ENCODE results near the gene ARHGEF7.

Gene ARHGEF7

DNA sequence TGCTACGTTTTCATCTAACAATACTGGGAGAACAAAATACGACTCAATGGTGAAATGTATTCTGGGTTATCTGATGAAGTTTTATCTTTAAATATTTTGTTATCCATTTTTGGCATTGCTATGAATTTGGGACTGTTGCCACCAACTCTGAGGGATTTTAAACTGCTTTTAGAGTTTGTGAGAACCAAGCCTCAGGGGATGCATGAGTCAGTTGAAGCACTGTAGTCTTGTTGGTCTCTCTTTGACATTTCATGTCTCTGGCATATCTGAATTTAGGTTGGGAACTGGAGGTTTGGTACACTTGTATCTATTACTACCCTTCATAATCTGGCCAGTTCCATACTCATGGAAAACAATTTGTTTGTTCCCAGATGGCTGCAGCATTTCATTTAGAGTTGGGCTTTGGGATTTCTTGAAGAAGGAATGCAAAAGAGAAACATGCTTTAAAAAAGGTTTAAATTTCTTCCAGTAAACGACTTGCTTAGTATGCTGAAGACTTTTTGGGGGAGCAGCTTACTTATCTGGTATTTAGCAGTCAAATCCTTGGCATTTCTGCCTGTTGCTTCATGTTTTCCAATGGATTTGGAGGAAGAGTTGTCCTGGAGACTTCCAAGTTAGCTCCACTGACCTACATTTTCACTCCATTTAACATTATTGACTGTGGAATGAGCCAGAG, 28.9 kb downstream of the ARHGEF7 start:
- DNase-seq (ENCODE audit: insufficient read length) = no peak
- FAIRE-seq = no peak
- TF ChIP-seq POLR2A (IDR thresholded peaks at IDR 0.05; ENCODE audit: low read depth, low read length) (no peak), POLR2AphosphoS5 (IDR thresholded peaks at IDR 0.05; ENCODE audit: low read depth, low read length) (no peak), TAF1 (IDR thresholded peaks at IDR 0.05; ENCODE audit: borderline replicate concordance, low read depth, low read length) (no peak)

GRCh38 chr13:111145071-111145470, 30.0 kb downstream of the ARHGEF7 start:
- TF ChIP-seq POLR2A (IDR thresholded peaks at IDR 0.05; ENCODE audit: low read depth, low read length) = no peak
- no peak for TF ChIP-seq POLR2AphosphoS5 (IDR thresholded peaks at IDR 0.05; ENCODE audit: low read depth, low read length)
- TF ChIP-seq TAF1 (IDR thresholded peaks at IDR 0.05; ENCODE audit: borderline replicate concordance, low read depth, low read length) = no peak
- FAIRE-seq = no peak
- no peak for DNase-seq (ENCODE audit: insufficient read length)

DNA sequence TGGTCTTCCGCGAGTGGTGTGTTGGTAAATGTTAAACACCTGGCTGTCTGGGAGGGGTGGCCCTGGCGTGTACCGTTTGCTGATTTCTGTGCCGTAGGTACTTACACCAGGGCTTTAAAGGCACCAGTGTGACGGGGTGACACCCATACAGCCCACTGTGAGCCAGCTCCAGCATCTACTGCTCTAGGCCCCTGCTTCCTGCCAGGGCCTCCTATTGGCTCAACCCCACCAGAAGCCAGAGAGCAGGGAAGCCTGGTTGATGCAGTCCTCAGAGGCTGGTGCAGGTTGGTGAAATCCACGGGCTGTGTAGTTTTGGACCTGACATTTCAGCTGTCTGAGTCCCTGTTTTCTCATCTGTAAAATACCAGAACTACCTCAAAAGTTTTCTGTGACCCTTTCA, 30.4 kb downstream of the ARHGEF7 start:
- FAIRE-seq (no peak), DNase-seq (ENCODE audit: insufficient read length) (no peak)
- TF ChIP-seq TAF1 (IDR thresholded peaks at IDR 0.05; ENCODE audit: borderline replicate concordance, low read depth, low read length) (no peak), POLR2AphosphoS5 (IDR thresholded peaks at IDR 0.05; ENCODE audit: low read depth, low read length) (no peak), POLR2A (IDR thresholded peaks at IDR 0.05; ENCODE audit: low read depth, low read length) (no peak)

- no peak for TF ChIP-seq POLR2AphosphoS5 (IDR thresholded peaks at IDR 0.05; ENCODE audit: low read depth, low read length)
- FAIRE-seq (no peak), DNase-seq (ENCODE audit: insufficient read length) (no peak)
These were observed 37.7 kb downstream of the ARHGEF7 start for GRCh38 chr13:111152844-111153243.

GRCh38 chr13:111153279-111153976, 38.3 kb downstream of the ARHGEF7 start:
- FAIRE-seq = peak; percentile 93
- peak; percentile 74 for TF ChIP-seq POLR2AphosphoS5 (IDR thresholded peaks at IDR 0.05; ENCODE audit: low read depth, low read length)
- TF ChIP-seq TAF1 (IDR thresholded peaks at IDR 0.05; ENCODE audit: borderline replicate concordance, low read depth, low read length) = peak; percentile 82
- TF ChIP-seq POLR2A (IDR thresholded peaks at IDR 0.05; ENCODE audit: low read depth, low read length) = peak; percentile 88
- DNase-seq (ENCODE audit: insufficient read length) = peak; percentile 92

- TF ChIP-seq POLR2AphosphoS5 (IDR thresholded peaks at IDR 0.05; ENCODE audit: low read depth, low read length) (no peak), TAF1 (IDR thresholded peaks at IDR 0.05; ENCODE audit: borderline replicate concordance, low read depth, low read length) (no peak), POLR2A (IDR thresholded peaks at IDR 0.05; ENCODE audit: low read depth, low read length) (no peak)
- FAIRE-seq = peak; percentile 68
- peak; percentile 27 for DNase-seq (ENCODE audit: insufficient read length)
These were observed 38.8 kb downstream of the ARHGEF7 start for GRCh38 chr13:111153977-111154332.

DNA sequence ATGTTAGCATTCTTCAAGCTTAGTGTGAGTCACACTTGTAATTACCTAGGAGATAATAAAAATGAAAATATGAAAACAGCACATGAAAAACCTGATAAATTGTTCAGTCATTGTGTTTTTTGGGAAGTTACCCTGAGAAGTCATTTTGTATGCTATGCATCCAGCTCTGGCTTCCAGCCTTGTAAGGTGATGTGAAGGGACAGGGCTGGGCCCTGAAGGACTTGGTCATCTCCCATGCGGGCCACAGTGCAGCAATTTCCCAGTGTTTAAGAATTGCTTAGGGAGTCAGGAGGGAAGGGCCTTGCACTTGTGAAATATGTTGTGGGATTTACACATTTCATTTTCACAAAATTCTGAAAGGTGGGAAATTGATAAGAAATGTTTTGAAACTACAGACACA, 41.3 kb downstream of the ARHGEF7 start:
- FAIRE-seq = no peak

DNA sequence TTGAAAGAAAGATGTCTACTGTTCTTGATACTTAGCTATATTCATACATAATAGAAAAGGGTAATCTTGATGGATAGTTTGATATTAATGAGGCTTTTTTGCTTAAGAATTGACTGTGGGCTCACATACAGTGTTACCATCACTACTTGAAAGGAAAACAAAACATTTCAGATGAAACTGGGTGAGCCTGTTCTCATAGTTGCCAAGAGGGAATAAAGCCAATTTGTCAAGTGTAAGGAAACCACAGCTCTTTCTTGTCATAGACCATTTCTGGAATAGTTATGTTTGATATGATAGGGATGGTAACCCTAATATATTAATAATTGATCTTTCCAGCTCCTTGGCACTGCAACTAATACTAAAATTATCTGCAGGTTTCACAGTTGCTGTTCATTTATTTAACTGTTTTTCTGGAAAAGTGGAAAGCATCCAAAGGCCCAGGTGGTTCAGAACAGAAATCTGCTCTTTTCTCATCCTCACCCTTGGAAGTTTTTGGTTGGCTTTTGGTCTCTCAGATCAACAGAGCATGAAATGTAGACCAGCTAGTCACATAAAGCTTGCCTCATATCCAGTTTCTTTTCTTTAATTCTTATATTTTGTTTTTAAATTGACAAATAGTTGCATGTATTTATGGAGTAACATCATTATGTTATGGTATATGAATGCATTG, 43.2 kb downstream of the ARHGEF7 start:
- TF ChIP-seq POLR2AphosphoS5 (IDR thresholded peaks at IDR 0.05; ENCODE audit: low read depth, low read length) (no peak), POLR2A (IDR thresholded peaks at IDR 0.05; ENCODE audit: low read depth, low read length) (no peak), TAF1 (IDR thresholded peaks at IDR 0.05; ENCODE audit: borderline replicate concordance, low read depth, low read length) (no peak)
- DNase-seq (ENCODE audit: insufficient read length) (no peak), FAIRE-seq (peak; percentile 27)

More for the DNA sequence above, 41.3 kb downstream of the ARHGEF7 start:
- no peak for TF ChIP-seq POLR2AphosphoS5 (IDR thresholded peaks at IDR 0.05; ENCODE audit: low read depth, low read length)
- TF ChIP-seq TAF1 (IDR thresholded peaks at IDR 0.05; ENCODE audit: borderline replicate concordance, low read depth, low read length) = no peak
- TF ChIP-seq POLR2A (IDR thresholded peaks at IDR 0.05; ENCODE audit: low read depth, low read length) = no peak
- no peak for DNase-seq (ENCODE audit: insufficient read length)

DNA sequence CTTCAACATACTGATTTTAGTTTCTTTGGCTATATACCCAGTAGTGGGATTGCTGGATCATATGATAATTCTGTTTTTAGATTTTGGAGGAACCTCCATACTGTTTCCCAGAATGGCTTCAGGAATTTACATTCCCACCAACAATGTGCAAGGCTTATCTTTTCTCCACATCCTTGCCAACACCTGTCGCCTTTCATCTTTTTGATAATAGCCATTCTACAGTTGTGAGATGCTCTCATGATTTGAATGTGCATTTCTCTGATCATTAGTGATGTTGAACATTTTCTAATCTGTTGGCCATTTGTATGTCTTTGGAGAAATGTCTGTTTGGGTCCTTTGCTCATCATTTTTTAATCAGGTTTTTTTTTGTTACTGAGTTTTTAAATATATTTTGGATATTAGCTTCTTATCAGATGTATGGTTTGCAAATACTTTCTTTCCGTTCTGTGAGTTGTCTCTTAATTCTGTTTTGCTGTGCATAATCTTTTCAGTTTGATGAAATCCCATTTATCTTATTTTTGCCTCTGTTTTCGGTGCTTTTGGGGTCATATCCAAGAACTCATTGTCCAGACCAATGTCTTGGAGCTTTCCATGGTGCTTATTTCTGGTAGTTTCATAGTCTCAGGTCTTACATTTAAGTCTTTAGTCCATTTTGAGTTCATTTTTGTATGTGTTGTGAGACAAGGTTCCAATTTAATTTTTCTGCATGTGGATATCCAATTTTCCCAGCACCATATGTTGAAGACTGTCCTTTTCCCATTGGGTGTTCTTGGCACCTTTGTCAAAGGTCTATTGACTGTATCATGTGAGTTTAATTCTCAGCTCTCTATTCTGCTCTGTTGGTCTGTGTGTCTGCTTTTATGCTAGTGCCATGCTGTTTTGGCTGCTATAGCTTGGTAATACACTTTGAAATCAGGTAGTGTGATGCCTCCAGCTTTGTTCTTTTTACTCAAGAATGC, 44.5 kb downstream of the ARHGEF7 start:
- FAIRE-seq (no peak), DNase-seq (ENCODE audit: insufficient read length) (no peak)
- TF ChIP-seq TAF1 (IDR thresholded peaks at IDR 0.05; ENCODE audit: borderline replicate concordance, low read depth, low read length) (no peak), POLR2A (IDR thresholded peaks at IDR 0.05; ENCODE audit: low read depth, low read length) (no peak), POLR2AphosphoS5 (IDR thresholded peaks at IDR 0.05; ENCODE audit: low read depth, low read length) (no peak)

DNA sequence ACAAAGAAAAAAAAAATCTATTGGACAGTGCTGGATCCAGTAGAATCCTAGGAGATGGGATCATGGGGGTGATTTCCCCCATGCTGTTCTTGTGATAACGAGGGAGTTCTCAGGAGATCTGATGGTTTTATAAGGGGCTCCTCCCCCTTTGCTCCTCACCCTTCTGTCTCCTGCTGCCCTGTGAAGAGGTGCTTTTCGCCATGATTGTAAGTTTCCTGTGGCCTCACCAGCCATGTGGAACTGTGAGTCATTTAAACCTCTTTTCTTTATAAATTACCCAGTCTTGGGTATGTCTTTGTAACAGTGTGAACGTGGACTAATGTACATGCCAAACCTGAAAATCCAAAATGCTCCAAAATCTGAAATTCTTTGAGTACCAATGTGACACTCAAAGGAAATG, 45.5 kb downstream of the ARHGEF7 start:
- DNase-seq (ENCODE audit: insufficient read length) (no peak), FAIRE-seq (peak; percentile 36)
- no peak for TF ChIP-seq TAF1 (IDR thresholded peaks at IDR 0.05; ENCODE audit: borderline replicate concordance, low read depth, low read length)
- TF ChIP-seq POLR2AphosphoS5 (IDR thresholded peaks at IDR 0.05; ENCODE audit: low read depth, low read length) = no peak
- no peak for TF ChIP-seq POLR2A (IDR thresholded peaks at IDR 0.05; ENCODE audit: low read depth, low read length)
